ENCODE measurements around the gene NKAPL. TPM values are rescaled to one million over a fixed set of nuclear protein-coding genes. Genes with fewer than 3 reads are reported as not detected.

Gene NKAPL
- total RNA-seq, 4 donors from 2014 or later = not detected

DNA sequence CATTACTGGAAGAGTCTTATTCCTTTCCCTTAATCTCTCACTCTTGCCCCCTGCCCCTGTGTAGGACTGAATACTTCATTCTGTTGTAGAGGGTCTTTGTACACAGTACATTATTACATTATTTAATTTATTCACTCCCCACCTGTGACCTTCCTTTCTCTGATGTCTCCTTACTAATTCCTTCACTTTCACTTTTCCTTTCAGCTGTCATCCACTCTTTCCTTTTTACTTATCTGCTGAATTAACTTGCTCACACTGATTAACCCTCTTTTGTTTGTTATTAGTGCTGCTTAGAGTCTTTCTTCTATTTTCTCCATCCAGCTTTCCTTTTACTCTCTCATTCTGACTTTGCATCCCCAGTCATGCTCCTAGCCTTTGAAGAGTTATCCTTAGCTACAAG lies 15.8 kb downstream of the NKAPL start:
- TF ChIP-seq, protein P1, sequence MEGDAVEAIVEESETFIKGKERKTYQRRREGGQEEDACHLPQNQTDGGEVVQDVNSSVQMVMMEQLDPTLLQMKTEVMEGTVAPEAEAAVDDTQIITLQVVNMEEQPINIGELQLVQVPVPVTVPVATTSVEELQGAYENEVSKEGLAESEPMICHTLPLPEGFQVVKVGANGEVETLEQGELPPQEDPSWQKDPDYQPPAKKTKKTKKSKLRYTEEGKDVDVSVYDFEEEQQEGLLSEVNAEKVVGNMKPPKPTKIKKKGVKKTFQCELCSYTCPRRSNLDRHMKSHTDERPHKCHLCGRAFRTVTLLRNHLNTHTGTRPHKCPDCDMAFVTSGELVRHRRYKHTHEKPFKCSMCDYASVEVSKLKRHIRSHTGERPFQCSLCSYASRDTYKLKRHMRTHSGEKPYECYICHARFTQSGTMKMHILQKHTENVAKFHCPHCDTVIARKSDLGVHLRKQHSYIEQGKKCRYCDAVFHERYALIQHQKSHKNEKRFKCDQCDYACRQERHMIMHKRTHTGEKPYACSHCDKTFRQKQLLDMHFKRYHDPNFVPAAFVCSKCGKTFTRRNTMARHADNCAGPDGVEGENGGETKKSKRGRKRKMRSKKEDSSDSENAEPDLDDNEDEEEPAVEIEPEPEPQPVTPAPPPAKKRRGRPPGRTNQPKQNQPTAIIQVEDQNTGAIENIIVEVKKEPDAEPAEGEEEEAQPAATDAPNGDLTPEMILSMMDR (IDR thresholded peaks at IDR 0.05) = no peak
- no peak for TF ChIP-seq POLR2A (IDR thresholded peaks at IDR 0.05)
- H3K4me3 ChIP-seq = no peak overlapping the region
- no peaks in the 10 kb centered on the region for H3K27me3 ChIP-seq
- DNase-seq = no peak
- no peak overlapping the region for H3K27ac ChIP-seq
- no peaks in the 10 kb centered on the region for H3K4me1 ChIP-seq
- H3K9me3 ChIP-seq = no peaks in the 10 kb centered on the region
- H3K36me3 ChIP-seq = peaks cover 0 to 50% (median 0%) of the 10 kb centered on the region in 3 donors

DNA sequence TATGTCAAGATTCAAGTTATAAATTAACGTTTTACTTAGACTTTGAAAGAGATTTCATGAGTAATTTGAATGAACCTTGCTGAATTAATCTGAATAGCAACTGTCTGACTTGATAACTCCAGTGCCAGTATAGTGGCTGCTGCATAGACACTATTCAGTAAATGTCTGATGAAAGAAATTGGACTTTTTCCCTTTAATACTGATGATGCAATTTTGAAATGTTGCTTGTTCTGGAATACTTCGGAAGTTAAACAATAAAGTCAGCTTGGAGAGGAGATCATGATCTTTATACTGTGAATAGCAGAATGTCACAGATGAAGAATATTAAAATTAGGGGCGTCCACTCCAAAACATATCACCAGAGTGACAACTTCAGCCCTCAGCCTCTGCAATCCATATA lies 18.6 kb downstream of the NKAPL start:
- peaks cover 0 to 39% (median 0%) of the 10 kb centered on the region in 3 donors for H3K36me3 ChIP-seq
- H3K4me1 ChIP-seq = peaks cover 0 to 11% (median 4%) of the 10 kb centered on the region in 4 donors
- H3K9me3 ChIP-seq = no peaks in the 10 kb centered on the region
- no peak overlapping the region for H3K4me3 ChIP-seq
- no peak for DNase-seq
- TF ChIP-seq, protein P1 (IDR thresholded peaks at IDR 0.05) = no peak
- TF ChIP-seq POLR2A (IDR thresholded peaks at IDR 0.05) = no peak
- no peak overlapping the region for H3K27ac ChIP-seq
- no peaks in the 10 kb centered on the region for H3K27me3 ChIP-seq

DNA sequence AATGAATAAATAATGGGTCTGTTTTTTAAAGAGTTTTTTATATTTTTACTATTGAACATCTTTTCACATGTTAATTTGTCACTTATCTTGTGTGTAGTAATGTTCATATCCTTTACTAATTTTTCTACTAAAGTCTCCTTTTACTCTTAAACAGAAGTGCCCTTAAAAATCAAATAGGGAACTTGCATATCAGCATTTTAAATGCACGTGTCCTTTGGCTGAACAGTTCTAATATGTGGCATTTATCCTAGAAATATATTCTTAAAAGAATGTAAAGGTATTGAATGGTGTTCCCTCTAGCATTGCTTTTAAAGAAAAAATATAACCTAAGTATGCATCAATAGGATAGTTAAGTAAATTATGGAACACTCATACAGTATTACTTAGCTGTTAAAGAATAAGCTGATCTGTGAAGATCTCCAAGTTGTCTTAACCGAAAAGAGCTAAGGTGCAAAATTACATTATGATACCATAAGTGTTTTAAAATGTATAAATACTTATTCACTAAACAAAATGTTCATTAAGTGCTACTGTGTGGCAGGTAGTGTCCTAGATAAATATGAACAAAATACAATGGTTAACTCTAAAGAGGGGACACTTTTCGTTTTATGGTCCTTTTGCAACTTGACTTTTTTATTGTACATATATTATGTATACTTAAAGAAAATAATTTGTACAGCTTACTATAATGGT lies 21.6 kb downstream of the NKAPL start:
- H3K27me3 ChIP-seq = no peaks in the 10 kb centered on the region
- H3K27ac ChIP-seq = no peak overlapping the region
- no peaks in the 10 kb centered on the region for H3K9me3 ChIP-seq
- TF ChIP-seq, protein P1 (IDR thresholded peaks at IDR 0.05) = no peak
- TF ChIP-seq POLR2A (IDR thresholded peaks at IDR 0.05) = no peak
- peak overlapping the region in 3 of 4 donors; percentile 43 to 70 (median 56) for H3K4me3 ChIP-seq
- H3K36me3 ChIP-seq = peaks cover 0 to 12% (median 0%) of the 10 kb centered on the region in 3 donors
- H3K4me1 ChIP-seq = peaks cover 0 to 11% (median 4%) of the 10 kb centered on the region in 4 donors
- no peak for DNase-seq

DNA sequence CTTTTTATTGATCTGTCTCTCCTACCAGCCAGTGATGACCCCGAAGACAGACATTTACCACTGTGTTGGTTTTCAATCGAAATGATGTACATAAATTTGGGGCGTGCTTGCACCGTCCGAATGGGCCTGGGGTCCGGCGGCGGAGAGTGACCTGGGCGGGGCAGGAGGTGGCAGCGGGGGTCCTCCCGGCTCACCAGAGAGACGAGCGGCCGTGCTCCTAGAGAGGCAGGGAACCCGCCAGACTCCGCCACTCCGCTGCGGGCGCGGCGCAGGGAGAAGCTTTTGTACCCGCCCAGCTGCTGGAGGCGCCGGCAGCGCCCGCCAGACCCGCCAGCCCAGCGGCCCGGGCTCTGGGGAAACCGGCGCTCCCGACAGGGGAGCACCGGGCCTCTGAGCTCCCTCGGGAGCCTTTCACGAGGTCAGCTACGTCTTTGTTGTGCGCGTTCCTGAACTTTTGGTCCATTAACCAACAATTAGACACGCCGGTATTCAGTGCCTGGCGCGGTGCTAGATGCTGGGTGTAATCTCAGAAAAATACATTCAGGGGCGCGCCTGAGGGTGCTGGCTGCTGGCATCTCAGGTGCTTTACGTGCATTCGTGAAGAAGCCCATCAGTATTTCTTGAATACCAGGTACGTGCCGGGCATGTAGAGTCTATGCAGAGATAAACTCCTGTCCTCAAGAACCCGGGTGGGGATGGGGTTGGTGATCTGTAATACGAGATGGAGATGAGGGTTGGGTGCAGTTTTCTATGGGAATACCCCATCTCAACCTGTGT lies 22.4 kb downstream of the NKAPL start, which contains the start of gene PGBD1:
TSS of gene PGBD1 (plus strand) at position 285 of the 777 bp plus-strand sequence. CDS start 2,242 bp downstream, outside the sequence.
- H3K27ac ChIP-seq = peak within 1 kb of the TSS in 2 of 4 donors; percentile 27 to 36
- TF ChIP-seq, protein P1 (IDR thresholded peaks at IDR 0.05) = no peak
- TF ChIP-seq POLR2A (IDR thresholded peaks at IDR 0.05) = no peak
- H3K4me3 ChIP-seq = peak within 1 kb of the TSS; percentile 43 to 70 (median 54)
- peaks cover 0 to 10% (median 0%) of the 10 kb centered on the region in 3 donors for H3K36me3 ChIP-seq
- H3K4me1 ChIP-seq = peaks cover 0 to 11% (median 4%) of the 10 kb centered on the region in 4 donors
- H3K9me3 ChIP-seq = no peaks in the 10 kb centered on the region
- DNase-seq = peak; percentile 35 to 72 (median 69)
- no peaks in the 10 kb centered on the region for H3K27me3 ChIP-seq

DNA sequence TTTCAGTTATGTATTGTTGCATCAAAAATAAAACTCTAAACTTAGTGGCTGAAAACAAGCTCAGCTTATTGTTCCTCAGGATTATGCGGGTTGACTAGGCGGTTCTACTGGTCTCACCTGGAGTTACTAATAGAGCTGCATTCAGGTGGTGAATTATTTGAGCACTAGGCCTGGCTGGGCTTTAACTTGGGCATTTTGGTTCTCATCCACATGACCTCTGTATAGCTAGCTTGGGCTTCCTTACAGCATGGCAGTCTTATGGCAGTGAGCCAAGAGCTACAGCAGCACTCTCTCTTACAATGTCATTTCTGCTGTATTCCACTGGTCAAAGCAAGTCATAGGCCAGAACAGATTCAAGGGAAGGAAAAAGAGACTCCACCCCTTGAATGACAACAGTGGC lies 23.8 kb downstream of the NKAPL start:
- no peak for TF ChIP-seq POLR2A (IDR thresholded peaks at IDR 0.05)
- TF ChIP-seq, protein P1 (IDR thresholded peaks at IDR 0.05) = no peak
- no peak for DNase-seq
- Histone ChIP-seq H3K27me3 (no peaks in the 10 kb centered on the region), H3K27ac (no peak overlapping the region), H3K4me1 (peaks cover 0 to 11% (median 4%) of the 10 kb centered on the region in 4 donors), H3K36me3 (peaks cover 0 to 5% (median 0%) of the 10 kb centered on the region in 3 donors), H3K4me3 (no peak overlapping the region), H3K9me3 (no peaks in the 10 kb centered on the region)
